HG02763 (cell line): ENCODE results near the gene EDEM3.
A peak's percentile ranks its signal among the peaks of the same experiment; 100 is the strongest.

Experiments used
- ATAC-seq: cut with Tn5 transposase; IDR thresholded peaks from one replicate; pipeline ENCODE4 v1.9.1; 2021; ENCODE audit warnings: mild to moderate bottlenecking, moderate library complexity; ENCODE audit not compliant: unreplicated experiment

Gene EDEM3

GRCh38 chr1:184743062-184743756 is 11.4 kb downstream of the EDEM3 start:
- no peak for ATAC-seq

GRCh38 chr1:184740344-184740743 is 14.3 kb downstream of the EDEM3 start:
- no peak for ATAC-seq

- ATAC-seq = no peak
Measured at GRCh38 chr1:184739796-184740195, 14.9 kb downstream of the EDEM3 start.

GRCh38 chr1:184739070-184739469 is 15.6 kb downstream of the EDEM3 start:
- ATAC-seq = no peak

GRCh38 chr1:184734980-184735379 is 19.7 kb downstream of the EDEM3 start:
- ATAC-seq = peak; percentile 61

- ATAC-seq = no peak
Measured at GRCh38 chr1:184724843-184725242, 29.8 kb downstream of the EDEM3 start.

GRCh38 chr1:184716158-184716557 is 38.5 kb downstream of the EDEM3 start:
- ATAC-seq = no peak

GRCh38 chr1:184709418-184709817 is 45.2 kb downstream of the EDEM3 start:
- ATAC-seq = no peak

- ATAC-seq = no peak
Measured at GRCh38 chr1:184708084-184708676, 46.5 kb downstream of the EDEM3 start.

- no peak for ATAC-seq
Measured at GRCh38 chr1:184705271-184705670, 49.4 kb downstream of the EDEM3 start.

GRCh38 chr1:184701816-184702215 is 52.8 kb downstream of the EDEM3 start:
- ATAC-seq = no peak

GRCh38 chr1:184698969-184699368 is 55.7 kb downstream of the EDEM3 start:
- ATAC-seq = no peak

- ATAC-seq = no peak
Measured at GRCh38 chr1:184698016-184698415, 56.6 kb downstream of the EDEM3 start.

- no peak for ATAC-seq
Measured at GRCh38 chr1:184696403-184696802, 58.3 kb downstream of the EDEM3 start.

- ATAC-seq = no peak
Measured at GRCh38 chr1:184695023-184695422, 59.6 kb downstream of the EDEM3 start.

GRCh38 chr1:184693011-184693410 is 61.6 kb downstream of the EDEM3 start:
- no peak for ATAC-seq

- no peak for ATAC-seq
Measured at GRCh38 chr1:184691719-184692324, 62.8 kb downstream of the EDEM3 start.

GRCh38 chr1:184686540-184686939 is 68.1 kb downstream of the EDEM3 start:
- ATAC-seq = no peak

GRCh38 chr1:184685116-184685515 is 69.5 kb downstream of the EDEM3 start:
- ATAC-seq = peak; percentile 77

GRCh38 chr1:184684285-184685074 is 70.2 kb downstream of the EDEM3 start:
- peak; percentile 11 for ATAC-seq

- ATAC-seq = no peak
Measured at GRCh38 chr1:184682956-184683355, 71.7 kb downstream of the EDEM3 start.
